Measurements from ENCODE around the gene PPHLN1.

- TF ChIP-seq SP1 (IDR thresholded peaks at IDR 0.05) (no peak), SUZ12 (IDR thresholded peaks at IDR 0.05) (no peak)
Observed at GRCh38 chr12:42473561-42473960, 147.6 kb downstream of the PPHLN1 start.
